HFFc6 (cell line): ENCODE results near the gene PPP2R2B. TPM values are rescaled to one million over a fixed set of nuclear protein-coding genes. Genes with fewer than 3 reads are reported as not detected.

Experiments
- DNase-seq: peaks from one replicate; pipeline ENCODE4 v3.0.0-alpha.2; 2018
- H3K27ac Mint-ChIP-seq: 2 replicates; pipeline ENCODE4 v1.8.0; 2020; ENCODE audit warnings: mild to moderate bottlenecking, mixed read lengths
- H3K27me3 Mint-ChIP-seq: 2 replicates; pipeline ENCODE4 v1.8.0; 2021; ENCODE audit warnings: mild to moderate bottlenecking, moderate library complexity, mixed read lengths; ENCODE audit not compliant: insufficient read depth
- H3K36me3 Mint-ChIP-seq: 2 replicates; pipeline ENCODE4 v1.8.0; 2021; ENCODE audit warnings: low read depth, mixed read lengths
- H3K4me1 Mint-ChIP-seq: 2 replicates; pipeline ENCODE4 v1.8.0; 2020; ENCODE audit warnings: low read depth, mixed read lengths
- H3K4me3 Mint-ChIP-seq: 2 replicates; pipeline ENCODE4 v1.8.0; 2020; ENCODE audit warnings: mild to moderate bottlenecking, moderate library complexity, mixed read lengths
- H3K9me3 Mint-ChIP-seq: 2 replicates; pipeline ENCODE4 v1.8.0; 2020; ENCODE audit warnings: mild to moderate bottlenecking, mixed read lengths
- CTCF ChIP-seq: fragments of 200-600 bp; sonication (generic); IDR thresholded peaks from 2 replicates; pipeline ENCODE4 v1.5.0; 2021; ENCODE audit warnings: antibody characterized with exemption, mild to moderate bottlenecking
- total RNA-seq, 6 experiments: library from RNA; stranded (reverse); fragmentation: NEBNext Ultra II Directional; extraction: Animal tissue kit (Norgen Biotek cat#: 25700); gene quantifications; 2 replicates in 1 of 6; 3 replicates in 5 of 6; pipeline ENCODE4 v1.2.3, GENCODE V29; 2021

The PPP2R2B gene
- total RNA-seq, 6 experiments from 2014 or later = not detected

GRCh38 chr5:146630472-146630871, 248.1 kb downstream of the PPP2R2B start:
- H3K27me3 Mint-ChIP-seq = no peaks in the 10 kb centered on the region
- H3K4me3 Mint-ChIP-seq = no peak overlapping the region
- H3K4me1 Mint-ChIP-seq = no peaks in the 10 kb centered on the region
- H3K9me3 Mint-ChIP-seq = peaks cover 34% of the 10 kb centered on the region
- no peak overlapping the region for H3K27ac Mint-ChIP-seq
- TF ChIP-seq CTCF = no peak
- DNase-seq = no peak
- H3K36me3 Mint-ChIP-seq = no peaks in the 10 kb centered on the region

GRCh38 chr5:146628950-146629349, 249.6 kb downstream of the PPP2R2B start:
- TF ChIP-seq CTCF = no peak
- no peak for DNase-seq
- Mint-ChIP-seq H3K4me1 (no peaks in the 10 kb centered on the region), H3K4me3 (no peak overlapping the region), H3K9me3 (peaks cover 43% of the 10 kb centered on the region), H3K27me3 (no peaks in the 10 kb centered on the region), H3K27ac (no peak overlapping the region), H3K36me3 (no peaks in the 10 kb centered on the region)

- no peaks in the 10 kb centered on the region for H3K27me3 Mint-ChIP-seq
- no peak for DNase-seq
- H3K9me3 Mint-ChIP-seq = peaks cover 43% of the 10 kb centered on the region
- no peaks in the 10 kb centered on the region for H3K36me3 Mint-ChIP-seq
- H3K4me3 Mint-ChIP-seq = no peak overlapping the region
- no peaks in the 10 kb centered on the region for H3K4me1 Mint-ChIP-seq
- no peak overlapping the region for H3K27ac Mint-ChIP-seq
- no peak for TF ChIP-seq CTCF
Observed at GRCh38 chr5:146626936-146627335, 251.6 kb downstream of the PPP2R2B start.

GRCh38 chr5:146624179-146624578, 254.4 kb downstream of the PPP2R2B start:
- DNase-seq = no peak
- Mint-ChIP-seq H3K4me3 (no peak overlapping the region), H3K36me3 (no peaks in the 10 kb centered on the region), H3K27me3 (no peaks in the 10 kb centered on the region), H3K4me1 (no peaks in the 10 kb centered on the region), H3K27ac (no peak overlapping the region), H3K9me3 (peaks cover 41% of the 10 kb centered on the region)
- TF ChIP-seq CTCF = no peak

- no peaks in the 10 kb centered on the region for H3K4me1 Mint-ChIP-seq
- peaks cover 36% of the 10 kb centered on the region for H3K9me3 Mint-ChIP-seq
- H3K4me3 Mint-ChIP-seq = no peak overlapping the region
- no peak overlapping the region for H3K27ac Mint-ChIP-seq
- no peaks in the 10 kb centered on the region for H3K36me3 Mint-ChIP-seq
- no peak for TF ChIP-seq CTCF
- no peak for DNase-seq
- H3K27me3 Mint-ChIP-seq = no peaks in the 10 kb centered on the region
Observed at GRCh38 chr5:146623666-146624065, 254.9 kb downstream of the PPP2R2B start.

GRCh38 chr5:146623009-146623408, 255.5 kb downstream of the PPP2R2B start:
- H3K27ac Mint-ChIP-seq = no peak overlapping the region
- no peak overlapping the region for H3K4me3 Mint-ChIP-seq
- H3K36me3 Mint-ChIP-seq = no peaks in the 10 kb centered on the region
- no peaks in the 10 kb centered on the region for H3K4me1 Mint-ChIP-seq
- no peaks in the 10 kb centered on the region for H3K27me3 Mint-ChIP-seq
- peaks cover 33% of the 10 kb centered on the region for H3K9me3 Mint-ChIP-seq
- no peak for TF ChIP-seq CTCF
- DNase-seq = no peak
